OCI-LY7 (cell line): Measurements from ENCODE around the gene FIGNL2.

Experiments
- EZH2phosphoT487 ChIP-seq: fragments of 200-600 bp; sonication (generic); IDR thresholded peaks from 2 replicates; pipeline ENCODE4 v1.6.1; 2018; ENCODE audit warnings: low read depth, borderline replicate concordance, mild to moderate bottlenecking, mixed run types, antibody characterized with exemption, low read length, moderate library complexity, mixed read lengths
- TF ChIP-seq, protein P1 (sequence below): fragments of 200-600 bp; sonication (generic); conservative IDR thresholded peaks from 2 replicates; pipeline ENCODE4 v1.5.1; 2014; ENCODE audit warnings: mild to moderate bottlenecking, antibody characterized with exemption, low read length, moderate library complexity, mixed read lengths

DNA sequence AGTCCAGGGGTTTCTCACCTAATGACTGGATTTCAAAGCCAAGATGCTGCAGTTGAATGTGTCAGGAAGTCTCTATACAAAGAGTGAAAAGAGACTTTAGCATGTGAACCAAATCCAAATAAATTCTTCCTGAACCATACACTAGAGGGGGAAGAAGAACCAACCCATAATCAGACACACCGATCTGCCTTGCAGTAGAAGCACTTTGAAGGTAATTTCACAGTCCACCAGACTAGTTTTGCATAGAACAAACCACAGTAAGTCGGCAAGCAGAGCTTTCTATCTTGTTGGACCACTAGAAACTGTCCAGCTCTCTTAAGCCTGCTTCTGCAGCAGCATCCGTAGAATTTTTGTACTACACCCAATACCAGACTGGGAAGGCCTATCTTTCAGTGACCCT lies 39.3 kb downstream of the FIGNL2 start:
- TF ChIP-seq, protein P1, sequence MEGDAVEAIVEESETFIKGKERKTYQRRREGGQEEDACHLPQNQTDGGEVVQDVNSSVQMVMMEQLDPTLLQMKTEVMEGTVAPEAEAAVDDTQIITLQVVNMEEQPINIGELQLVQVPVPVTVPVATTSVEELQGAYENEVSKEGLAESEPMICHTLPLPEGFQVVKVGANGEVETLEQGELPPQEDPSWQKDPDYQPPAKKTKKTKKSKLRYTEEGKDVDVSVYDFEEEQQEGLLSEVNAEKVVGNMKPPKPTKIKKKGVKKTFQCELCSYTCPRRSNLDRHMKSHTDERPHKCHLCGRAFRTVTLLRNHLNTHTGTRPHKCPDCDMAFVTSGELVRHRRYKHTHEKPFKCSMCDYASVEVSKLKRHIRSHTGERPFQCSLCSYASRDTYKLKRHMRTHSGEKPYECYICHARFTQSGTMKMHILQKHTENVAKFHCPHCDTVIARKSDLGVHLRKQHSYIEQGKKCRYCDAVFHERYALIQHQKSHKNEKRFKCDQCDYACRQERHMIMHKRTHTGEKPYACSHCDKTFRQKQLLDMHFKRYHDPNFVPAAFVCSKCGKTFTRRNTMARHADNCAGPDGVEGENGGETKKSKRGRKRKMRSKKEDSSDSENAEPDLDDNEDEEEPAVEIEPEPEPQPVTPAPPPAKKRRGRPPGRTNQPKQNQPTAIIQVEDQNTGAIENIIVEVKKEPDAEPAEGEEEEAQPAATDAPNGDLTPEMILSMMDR = no peak
- no peak for TF ChIP-seq EZH2phosphoT487
